Ovary (tissue), 9 donors: ENCODE results near the gene SPSB3. TPM values are rescaled to one million over a fixed set of nuclear protein-coding genes. Genes with fewer than 3 reads are reported as not detected.

ENCODE experiments used
- DNase-seq, 5 donors: peaks; one replicate each; pipeline ENCODE4 v3.0.0-alpha.2; 2019 to 2020
- H3K27ac ChIP-seq, 2 donors: fragments of 200-600 bp; one replicate each; pipeline versions ENCODE4 v1.5.1 to v1.8.0; 2019 to 2022
- H3K27me3 ChIP-seq: fragments of 200-600 bp; one replicate; pipeline ENCODE4 v1.8.0; 2022
- H3K36me3 ChIP-seq: fragments of 200-600 bp; sonication (generic); one replicate; pipeline ENCODE4 v1.5.1; 2019
- H3K4me1 ChIP-seq: one replicate; pipeline ENCODE4 v1.8.1; 2013; ENCODE audit warnings: mild to moderate bottlenecking, moderate library complexity; ENCODE audit not compliant: insufficient read depth
- H3K4me3 ChIP-seq: fragments of 200-600 bp; sonication (generic); one replicate; pipeline ENCODE4 v1.5.1; 2017
- H3K9me3 ChIP-seq, 2 donors: fragments of 200-600 bp in 1 of 2; sonication (generic) in 1 of 2; one replicate each; pipeline versions ENCODE4 v1.5.1 to v1.8.1; 2013 to 2019; ENCODE audit warnings: mild to moderate bottlenecking in 1 of 2, moderate library complexity in 1 of 2
- CTCF ChIP-seq, 3 donors: fragments of 450-650 bp in 2 of 3; fragments of 200-600 bp in 1 of 3; IDR thresholded peaks; one replicate each; pipeline versions ENCODE4 v1.5.1 to v1.8.0; 2016 to 2022; ENCODE audit warnings: antibody characterized with exemption in 3 of 3, mild to moderate bottlenecking in 1 of 3
- EP300 ChIP-seq: sonication (generic); formaldehyde crosslinking; IDR thresholded peaks from one replicate; pipeline ENCODE4 v1.6.1; 2017; ENCODE audit warnings: antibody characterized with exemption
- POLR2A ChIP-seq: fragments of 450-650 bp; IDR thresholded peaks from one replicate; pipeline ENCODE4 v1.6.1; 2017; ENCODE audit warnings: antibody characterized with exemption, mild to moderate bottlenecking, moderate library complexity
- WGBS, 3 donors: extraction: QIAGEN DNeasy Blood & Tissue Kit in 1 of 3; methylation state at CpG; one replicate each; pipeline versions ENCODE4 v1.1.5 to v1.1.7; 2013 to 2017; 5-methylcytosine and 5-hydroxymethylcytosine counted together
- intact Hi-C, 4 donors: fragments of 100-400 bp; cut with DNase I; formaldehyde crosslinking; loops; one replicate each; pipeline versions ENCODE4 v1.11.0 to v1.15.1; 2022 to 2023
- polyA plus RNA-seq, 2 donors: library from polyadenylated mRNA; stranded (reverse); fragments of 200-250 nt in 1 of 2; fragments of 350-450 nt in 1 of 2; fragmentation: Illumina TruSeq in 1 of 2; extraction: RNeasy Lipid Tissue Mini Kit (QIAGEN cat#74804) in 1 of 2; gene quantifications; one replicate each; pipeline ENCODE4 v1.2.3, GENCODE V29; 2013 to 2014
- total RNA-seq, 7 donors: library from RNA; depleted of rRNA in 2 of 7; stranded (reverse); fragments of >200 nt in 2 of 7; fragmentation: NEBNext Ultra II Directional in 3 of 7; extraction: Animal tissue kit (Norgen Biotek cat#: 25700) in 3 of 7; gene quantifications; one replicate each; pipeline versions ENCODE4 v1.1.0 to v1.2.4, GENCODE V29; 2016 to 2023
- donor health status: DM: no; HTN: no; CAD: no; lungs with moderate emphysema.
- donor health status: DM: no; HTN: no; CAD: no.
- donor health status: Bipolar disorder and iron deficiency.
- donor health status: DM: yes; HTN: yes; CAD: no.
- donor health status: DM: no; HTN: no; CAD: no.
- donor health status: DM: yes; HTN: yes; CAD: no.

Gene SPSB3
- total and polyA plus RNA-seq, 9 donors = 2.4 to 138 (median 57.6) TPM

DNA sequence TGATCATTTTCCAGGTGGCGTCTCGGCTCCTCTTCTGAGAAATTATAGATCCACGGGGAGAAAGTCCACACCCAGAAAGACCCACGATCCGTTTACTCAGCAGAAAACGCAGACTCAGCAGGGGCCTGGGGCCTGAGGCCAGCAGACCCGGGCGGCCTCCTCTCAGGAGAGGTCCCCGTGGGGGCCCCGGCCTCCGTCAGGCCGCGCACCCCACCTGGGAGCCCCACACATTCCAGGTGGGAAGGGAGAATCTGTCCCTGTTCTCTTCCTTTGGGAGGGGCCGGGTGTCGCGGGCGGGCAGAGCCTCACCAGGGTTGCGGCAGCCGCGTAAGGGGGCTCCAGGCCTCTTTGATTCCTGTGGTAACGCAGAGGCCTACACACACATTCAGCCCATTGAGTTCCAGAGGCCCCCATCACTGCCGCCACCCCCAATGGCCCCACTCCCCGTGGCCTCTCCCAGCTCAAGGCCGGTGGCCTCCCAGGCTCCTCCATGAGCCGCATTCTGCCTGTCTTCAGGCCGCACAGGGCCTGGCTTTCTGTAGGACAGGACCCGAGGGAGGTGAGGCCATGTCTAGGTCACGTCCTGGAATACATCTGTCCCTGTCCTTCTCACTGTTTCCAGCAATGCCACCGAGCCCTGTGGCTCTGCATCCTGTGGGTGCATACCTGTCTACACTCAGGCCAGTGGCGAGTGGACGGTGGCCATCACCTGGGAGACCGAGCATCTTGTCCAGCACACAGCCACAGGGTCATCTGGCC is 12.7 kb upstream of the SPSB3 start:
- no peaks in the 10 kb centered on the region for H3K36me3 ChIP-seq
- no peaks in the 10 kb centered on the region for H3K27me3 ChIP-seq
- no peak for DNase-seq
- 67 to 74% (median 72%) methylated on average over 32 of the region's 32 CpGs for WGBS, 3 donors
- no peaks in the 10 kb centered on the region for H3K4me1 ChIP-seq
- no peak overlapping the region for H3K4me3 ChIP-seq
- no peak overlapping the region for H3K27ac ChIP-seq
- no peaks in the 10 kb centered on the region for H3K9me3 ChIP-seq
- TF ChIP-seq EP300 (no peak), CTCF (IDR thresholded peaks at IDR 0.05) (no peak), POLR2A (no peak)
- intact Hi-C loops = no loop called here

- Histone ChIP-seq H3K9me3 (no peaks in the 10 kb centered on the region), H3K4me3 (no peak overlapping the region), H3K27me3 (no peaks in the 10 kb centered on the region), H3K4me1 (no peaks in the 10 kb centered on the region), H3K27ac (no peak overlapping the region), H3K36me3 (no peaks in the 10 kb centered on the region)
- DNase-seq = peak in 3 of 5 donors; percentile 24 to 46 (median 28)
- WGBS, 3 donors = 31 to 41% (median 41%) methylated on average over 17 to 18 of the region's 18 CpGs
- TF ChIP-seq EP300 (no peak), POLR2A (no peak), CTCF (IDR thresholded peaks at IDR 0.05) (no peak)
- intact Hi-C loops = no loop called here
Observed at GRCh38 chr16:1794221-1794871, 12.0 kb upstream of the SPSB3 start.

- Histone ChIP-seq H3K4me3 (no peak within 1 kb of the TSS), H3K36me3 (no peaks in the 10 kb centered on the region), H3K9me3 (no peaks in the 10 kb centered on the region), H3K4me1 (no peaks in the 10 kb centered on the region), H3K27me3 (no peaks in the 10 kb centered on the region), H3K27ac (no peak within 1 kb of the TSS)
- intact Hi-C loops = no loop called here
- TF ChIP-seq EP300 = no peak
- DNase-seq = peak in 2 of 5 donors; percentile 17 to 23
- WGBS, 3 donors = 26 to 43% (median 33%) methylated on average over 22 to 28 of the region's 28 CpGs
Observed at GRCh38 chr16:1793578-1794220, 11.3 kb upstream of the SPSB3 start, which contains the start of gene IGFALS. IGFALS (minus strand) TSS chr16:1793705; CDS start chr16:1793652, 53 bp downstream.

DNA sequence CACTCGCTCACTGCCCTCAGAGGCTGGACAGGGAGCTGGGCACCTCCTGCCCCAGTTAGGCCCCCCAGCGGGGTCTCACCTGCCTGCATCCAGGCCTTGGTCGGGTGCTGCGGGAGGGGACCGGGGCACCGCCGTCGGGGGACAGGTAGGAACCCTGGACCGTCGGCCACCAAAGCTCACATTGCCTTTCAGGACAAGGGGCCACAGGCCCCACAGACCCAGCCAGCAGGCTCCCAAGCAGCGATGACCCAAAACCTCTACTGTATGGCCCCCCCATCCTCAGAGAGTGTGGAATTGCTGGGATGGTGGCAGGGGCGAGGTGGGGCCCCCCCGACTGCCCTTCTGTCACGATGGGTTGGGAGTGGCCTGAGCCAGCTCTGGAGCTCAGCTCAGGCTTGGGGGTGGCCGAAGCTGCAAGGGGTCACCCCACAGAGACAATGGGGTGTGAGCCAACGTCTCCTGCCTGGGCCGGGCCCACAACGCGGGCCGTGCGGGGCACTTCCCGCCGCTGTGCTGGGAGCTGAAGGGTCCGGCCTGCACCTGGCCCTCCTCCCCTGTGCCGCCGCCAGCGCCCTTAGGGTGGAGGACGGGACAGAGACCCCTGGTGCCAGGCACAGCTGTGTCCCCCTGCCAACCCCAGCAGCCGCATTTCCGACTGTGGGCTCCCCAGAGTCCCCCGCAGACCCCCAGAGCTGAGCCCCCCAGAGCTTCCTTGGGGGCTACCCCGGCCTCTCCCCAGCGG is 10.6 kb upstream of the SPSB3 start:
- TF ChIP-seq EP300 = no peak
- TF ChIP-seq POLR2A = no peak
- TF ChIP-seq CTCF (IDR thresholded peaks at IDR 0.05) = no peak
- Histone ChIP-seq H3K4me1 (no peaks in the 10 kb centered on the region), H3K36me3 (no peaks in the 10 kb centered on the region), H3K9me3 (no peaks in the 10 kb centered on the region), H3K27me3 (no peaks in the 10 kb centered on the region), H3K27ac (no peak overlapping the region), H3K4me3 (no peak overlapping the region)
- peak in 2 of 5 donors; percentile 16 to 21 for DNase-seq
- intact Hi-C loops = no loop called here
- WGBS, 3 donors = 78 to 81% (median 80%) methylated on average over 23 to 33 of the region's 33 CpGs
